Epithelial cell of prostate (primary cell): ENCODE measurements around the gene ZBTB20.
A peak's percentile ranks its signal among the peaks of the same experiment; 100 is the strongest.

Experiments used
- DNase-seq: peaks from one replicate; pipeline ENCODE4 v3.0.0-alpha.2; 2011; ENCODE audit warnings: low read depth, low spot score
- H3K27ac ChIP-seq: fragments of 450-650 bp; 2 replicates; pipeline ENCODE4 v1.5.1; 2017; ENCODE audit warnings: mild to moderate bottlenecking

Gene ZBTB20

DNA sequence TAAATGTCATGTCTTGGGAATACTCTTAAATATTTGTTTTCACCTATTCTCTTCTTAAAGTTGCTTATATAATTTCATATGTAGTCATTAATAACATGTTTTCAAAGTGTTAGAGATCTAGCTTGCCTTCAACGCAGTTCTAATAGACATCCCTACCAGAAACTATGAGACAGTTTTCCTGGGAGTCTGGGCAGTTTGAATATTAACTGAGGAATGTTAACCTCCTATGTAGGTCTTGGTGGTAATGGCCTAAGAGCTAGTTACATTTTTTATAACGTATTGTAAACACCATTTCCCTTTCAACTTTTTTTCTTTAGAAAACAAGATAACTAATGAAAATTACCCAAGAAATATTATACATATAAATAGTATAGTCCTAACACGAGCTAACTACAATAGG lies 525.1 kb downstream of the ZBTB20 start:
- no peak for DNase-seq
- no peak overlapping the region for H3K27ac ChIP-seq

DNA sequence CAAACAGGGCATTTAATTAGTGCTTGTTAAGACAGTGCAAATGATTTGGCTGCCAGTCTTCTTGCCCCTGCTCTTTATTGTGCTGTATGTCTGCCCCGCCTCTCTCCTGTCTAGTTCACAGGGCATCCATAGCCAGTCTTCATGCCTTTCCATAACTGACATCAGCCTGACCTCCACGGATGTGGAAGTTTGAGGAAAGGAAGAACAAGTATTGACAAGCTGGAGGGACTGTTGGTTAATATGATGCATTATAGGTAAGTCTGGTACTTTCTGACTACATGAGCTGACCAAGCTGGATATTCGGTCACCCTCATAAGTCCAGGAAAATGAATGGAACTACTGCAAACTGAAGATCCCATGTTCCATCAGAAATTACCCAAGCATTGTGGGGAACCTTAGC lies 527.3 kb downstream of the ZBTB20 start:
- DNase-seq: no peak
- peak overlapping the region; percentile 6 for H3K27ac ChIP-seq

- no peak for DNase-seq
- H3K27ac ChIP-seq: no peak overlapping the region
These were observed 531.5 kb downstream of the ZBTB20 start for GRCh38 chr3:114615523-114616085.

GRCh38 chr3:114609973-114610630 lies 537.0 kb downstream of the ZBTB20 start:
- DNase-seq: no peak
- no peak overlapping the region for H3K27ac ChIP-seq

GRCh38 chr3:114608293-114608692 lies 538.8 kb downstream of the ZBTB20 start:
- peak overlapping the region; percentile 14 for H3K27ac ChIP-seq
- no peak for DNase-seq

GRCh38 chr3:114606336-114606735 lies 540.8 kb downstream of the ZBTB20 start:
- no peak for DNase-seq
- H3K27ac ChIP-seq: no peak overlapping the region

GRCh38 chr3:114600571-114600970 lies 546.5 kb downstream of the ZBTB20 start:
- DNase-seq: no peak
- H3K27ac ChIP-seq: no peak overlapping the region

DNA sequence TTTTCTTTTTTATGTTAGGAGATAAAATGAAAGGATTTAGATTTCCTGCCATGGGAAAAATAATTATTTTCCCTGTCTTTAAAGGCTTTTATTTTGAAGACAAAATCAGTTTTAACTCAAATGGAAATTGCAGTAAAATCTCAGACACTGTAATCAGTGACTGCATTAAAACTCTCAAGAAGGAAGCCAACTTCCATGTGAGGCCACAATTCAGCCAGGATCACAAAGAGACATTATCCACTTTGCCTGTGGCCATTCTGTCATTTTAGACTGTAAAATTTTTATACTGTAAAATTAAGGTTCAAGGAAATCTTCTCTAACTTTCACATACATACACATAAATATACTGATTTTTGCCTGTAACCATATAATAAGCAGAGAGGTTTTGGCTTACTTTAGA lies 549.2 kb downstream of the ZBTB20 start:
- DNase-seq: no peak
- H3K27ac ChIP-seq: no peak overlapping the region

DNA sequence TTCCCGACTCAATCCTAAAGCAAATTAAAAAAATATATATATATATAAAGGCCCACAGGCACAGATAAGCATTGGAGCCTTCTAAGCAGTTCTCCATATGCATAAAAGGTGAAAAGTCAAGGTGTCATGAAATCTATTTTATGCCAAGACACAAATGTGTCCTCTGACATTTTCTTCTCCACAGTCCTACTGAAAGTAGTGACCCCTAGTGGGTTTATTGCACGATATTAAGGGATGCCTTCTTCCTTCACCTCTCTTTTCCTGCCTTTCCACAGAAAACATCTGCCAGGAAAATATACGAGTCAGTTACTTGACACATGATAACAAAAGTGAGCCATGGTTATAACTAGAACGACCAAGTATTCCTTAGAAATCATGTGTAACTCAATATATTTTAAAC lies 550.1 kb downstream of the ZBTB20 start:
- no peak for DNase-seq
- no peak overlapping the region for H3K27ac ChIP-seq

DNA sequence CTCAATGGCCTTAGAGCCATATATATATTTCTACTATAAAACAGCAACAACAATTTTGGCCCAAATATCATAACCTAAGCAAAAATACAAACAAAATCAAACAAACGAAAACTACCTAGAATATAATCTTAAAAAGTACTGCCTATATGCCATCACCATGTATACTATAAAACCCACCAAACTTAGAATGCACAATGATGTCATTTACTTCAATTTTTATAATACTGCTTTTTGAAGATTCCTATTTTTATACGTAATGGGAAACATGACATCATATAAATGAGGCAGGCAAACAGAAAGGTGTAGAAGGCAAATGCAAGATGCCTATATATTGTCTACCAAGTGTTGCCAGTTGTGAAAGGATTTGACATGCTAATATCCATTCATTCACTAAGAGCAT lies 550.9 kb downstream of the ZBTB20 start:
- H3K27ac ChIP-seq: no peak overlapping the region
- DNase-seq: no peak

DNA sequence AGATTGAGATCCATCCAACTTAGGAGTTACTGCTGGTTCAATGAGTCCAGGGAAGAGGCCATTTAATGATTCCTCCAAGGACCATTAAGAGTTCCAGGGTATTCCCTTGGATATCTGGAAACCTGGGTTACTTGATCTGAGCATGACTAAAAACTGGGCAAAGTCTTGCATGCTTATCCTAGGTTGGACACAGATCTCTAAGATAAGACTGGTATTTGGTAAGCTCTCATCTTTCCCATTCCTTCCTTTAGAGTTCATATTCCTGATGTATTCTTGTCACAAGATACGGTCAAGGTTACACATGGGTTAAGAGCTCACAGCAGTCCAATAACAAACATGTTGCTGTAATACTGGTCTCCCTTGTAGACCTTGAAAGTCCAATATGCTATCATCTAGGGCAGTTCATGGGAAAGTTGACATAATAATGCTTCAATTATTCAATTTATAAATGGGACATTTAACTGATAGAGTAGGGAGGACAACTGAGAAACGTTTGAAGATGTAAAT lies 551.5 kb downstream of the ZBTB20 start:
- H3K27ac ChIP-seq: no peak overlapping the region
- DNase-seq: no peak

DNA sequence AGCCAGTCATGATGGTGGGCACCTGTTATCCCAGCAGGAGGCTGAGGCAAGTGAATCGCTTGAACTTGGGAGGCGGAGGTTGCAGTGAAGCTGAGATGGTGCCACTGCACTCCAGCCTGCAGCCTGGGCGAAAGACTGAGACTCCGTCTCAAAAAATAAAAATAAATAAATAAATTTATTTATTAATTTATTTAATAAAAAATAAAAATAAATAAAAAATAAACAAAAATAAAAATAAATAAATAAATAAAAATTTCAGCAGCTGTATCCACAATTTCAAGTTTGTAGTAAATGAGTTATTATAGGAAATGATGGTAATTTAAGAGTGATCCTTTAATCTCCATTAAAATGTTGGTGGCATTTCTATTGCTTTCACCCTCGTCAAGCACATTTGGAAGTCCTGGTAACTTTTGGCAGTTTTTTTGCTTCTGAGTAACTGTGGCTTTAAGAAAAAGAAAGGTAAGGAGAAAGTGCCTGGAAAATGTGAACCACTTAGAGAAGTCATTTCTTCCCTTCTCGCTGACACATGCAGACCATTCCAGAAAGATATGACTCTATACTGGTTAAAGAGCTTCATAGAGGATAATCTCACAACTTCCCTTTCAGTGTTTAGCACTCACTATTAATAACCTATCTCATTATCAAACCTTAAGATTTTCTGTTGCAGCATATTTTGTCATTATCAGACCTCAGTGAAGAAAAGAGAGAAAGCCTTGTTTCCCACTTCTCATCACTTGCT lies 556.6 kb downstream of the ZBTB20 start:
- DNase-seq: no peak
- no peak overlapping the region for H3K27ac ChIP-seq

GRCh38 chr3:114587986-114588385 lies 559.1 kb downstream of the ZBTB20 start:
- no peak overlapping the region for H3K27ac ChIP-seq
- no peak for DNase-seq

DNA sequence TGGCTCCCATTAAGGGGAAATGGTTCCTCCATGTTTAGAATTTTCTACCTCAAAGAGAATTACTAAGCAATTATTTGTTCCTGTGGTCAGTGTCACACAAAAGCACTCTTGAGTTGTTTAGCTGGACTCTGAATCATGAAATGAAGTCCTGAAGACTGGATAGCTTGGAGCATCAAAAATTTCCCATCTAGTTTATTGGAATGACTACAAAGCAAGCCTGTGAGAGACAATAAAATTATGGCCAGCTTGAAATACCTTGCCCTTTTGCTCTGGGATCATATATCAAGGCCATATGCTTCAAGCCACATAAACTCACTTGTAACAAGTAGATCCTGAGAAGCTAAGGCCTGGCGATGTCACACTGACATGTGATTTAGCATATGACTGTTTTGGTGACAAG lies 561.0 kb downstream of the ZBTB20 start:
- no peak for DNase-seq
- H3K27ac ChIP-seq: no peak overlapping the region

- DNase-seq: no peak
- no peak overlapping the region for H3K27ac ChIP-seq
These were observed 561.4 kb downstream of the ZBTB20 start for GRCh38 chr3:114585687-114586086.

- no peak overlapping the region for H3K27ac ChIP-seq
- no peak for DNase-seq
These were observed 562.2 kb downstream of the ZBTB20 start for GRCh38 chr3:114584734-114585371.

DNA sequence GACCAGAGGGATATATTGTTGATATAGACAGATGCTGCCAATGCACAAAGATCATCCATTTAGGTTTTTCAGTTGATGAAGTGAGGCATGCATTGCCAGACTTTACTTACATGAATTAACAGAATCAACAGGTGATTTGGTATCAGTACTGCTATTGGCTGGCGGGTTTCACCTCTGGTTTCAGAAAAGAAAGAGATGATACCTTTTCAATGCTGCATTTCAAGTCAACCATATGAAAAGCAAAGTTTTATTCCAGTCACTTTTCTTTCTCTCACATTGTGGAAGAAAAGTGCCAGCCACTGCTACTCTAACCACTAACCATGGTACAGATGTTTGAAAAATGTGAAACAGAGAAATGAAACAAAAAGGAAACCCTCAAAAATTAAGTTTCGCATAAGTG lies 564.2 kb downstream of the ZBTB20 start:
- no peak overlapping the region for H3K27ac ChIP-seq
- DNase-seq: no peak

GRCh38 chr3:114572364-114573062 lies 574.6 kb downstream of the ZBTB20 start:
- DNase-seq: no peak
- H3K27ac ChIP-seq: no peak overlapping the region

- H3K27ac ChIP-seq: no peak overlapping the region
- no peak for DNase-seq
These were observed 575.7 kb downstream of the ZBTB20 start for GRCh38 chr3:114571363-114571762.

DNA sequence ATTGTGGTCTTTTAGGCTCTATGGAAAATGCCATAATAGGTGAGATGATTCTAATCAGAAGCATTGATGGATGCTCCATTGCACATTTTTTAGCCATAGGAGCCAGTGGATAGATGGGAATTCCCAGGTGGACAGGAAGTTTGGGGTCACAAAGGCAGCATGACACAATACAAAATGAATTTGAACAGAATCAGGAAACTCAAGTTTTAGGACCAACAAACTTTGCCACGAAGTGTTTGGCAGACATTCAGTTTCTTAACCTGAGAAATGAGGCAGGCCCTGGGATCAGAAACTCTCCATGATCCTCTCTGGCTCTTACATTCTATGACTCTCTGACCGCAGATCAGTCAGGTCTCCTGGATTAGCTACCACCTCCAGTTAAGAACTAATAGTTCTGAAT lies 577.9 kb downstream of the ZBTB20 start:
- no peak overlapping the region for H3K27ac ChIP-seq
- DNase-seq: no peak
